ENCODE results near the gene ZNF230. TPM values are rescaled to one million over a fixed set of nuclear protein-coding genes. Genes with fewer than 3 reads are reported as not detected.

ZNF230 gene
- total and polyA plus RNA-seq, 9 of the 15 experiments (the other 6 are each of a cell fraction or from before 2014, with no cell fraction given): 1.3 to 4.0 (median 2.2) TPM

DNA sequence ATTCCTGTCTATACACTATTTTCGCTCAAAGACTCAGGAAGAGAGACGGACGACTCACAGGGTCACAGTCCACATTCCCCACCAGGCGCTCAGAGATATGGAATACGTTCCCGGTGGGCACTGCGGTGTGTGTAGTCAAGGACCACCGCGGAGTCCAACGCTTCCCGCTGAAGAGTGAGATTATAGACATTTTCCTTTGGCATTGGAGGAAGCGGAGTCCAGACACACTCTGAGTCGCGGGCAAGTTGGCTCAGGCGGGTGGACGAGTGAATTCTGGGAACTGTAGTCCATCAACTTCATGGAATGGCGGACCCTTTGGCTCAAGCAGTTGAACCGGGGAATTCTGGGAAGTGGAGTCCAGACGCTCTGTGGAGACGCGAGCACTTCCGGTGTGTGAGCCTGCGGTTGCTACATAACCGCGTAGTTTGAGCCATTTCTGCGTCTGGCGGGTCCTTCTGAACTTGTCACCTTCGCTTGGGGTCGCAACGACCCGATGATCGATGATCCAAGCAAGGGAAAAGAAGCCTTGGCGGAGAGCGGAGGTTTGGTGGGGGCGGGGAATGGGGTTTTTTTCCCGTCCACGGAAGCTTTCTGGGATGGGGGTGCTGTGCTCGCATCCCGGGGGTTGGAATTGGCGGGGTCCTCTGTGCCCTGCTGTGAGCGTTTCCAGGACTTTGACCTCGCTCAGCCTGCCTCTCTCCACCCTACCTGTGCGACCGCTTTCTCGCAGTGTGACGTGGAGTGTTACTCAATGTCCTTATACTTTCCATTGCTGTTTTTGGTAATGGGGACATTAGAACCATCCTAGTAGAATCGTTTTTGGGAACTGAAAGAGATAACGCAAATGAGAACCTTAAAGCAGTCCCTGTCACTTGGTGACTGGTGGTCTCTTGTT, at the start of gene ZNF230 (continued):
- TF ChIP-seq, protein P1, sequence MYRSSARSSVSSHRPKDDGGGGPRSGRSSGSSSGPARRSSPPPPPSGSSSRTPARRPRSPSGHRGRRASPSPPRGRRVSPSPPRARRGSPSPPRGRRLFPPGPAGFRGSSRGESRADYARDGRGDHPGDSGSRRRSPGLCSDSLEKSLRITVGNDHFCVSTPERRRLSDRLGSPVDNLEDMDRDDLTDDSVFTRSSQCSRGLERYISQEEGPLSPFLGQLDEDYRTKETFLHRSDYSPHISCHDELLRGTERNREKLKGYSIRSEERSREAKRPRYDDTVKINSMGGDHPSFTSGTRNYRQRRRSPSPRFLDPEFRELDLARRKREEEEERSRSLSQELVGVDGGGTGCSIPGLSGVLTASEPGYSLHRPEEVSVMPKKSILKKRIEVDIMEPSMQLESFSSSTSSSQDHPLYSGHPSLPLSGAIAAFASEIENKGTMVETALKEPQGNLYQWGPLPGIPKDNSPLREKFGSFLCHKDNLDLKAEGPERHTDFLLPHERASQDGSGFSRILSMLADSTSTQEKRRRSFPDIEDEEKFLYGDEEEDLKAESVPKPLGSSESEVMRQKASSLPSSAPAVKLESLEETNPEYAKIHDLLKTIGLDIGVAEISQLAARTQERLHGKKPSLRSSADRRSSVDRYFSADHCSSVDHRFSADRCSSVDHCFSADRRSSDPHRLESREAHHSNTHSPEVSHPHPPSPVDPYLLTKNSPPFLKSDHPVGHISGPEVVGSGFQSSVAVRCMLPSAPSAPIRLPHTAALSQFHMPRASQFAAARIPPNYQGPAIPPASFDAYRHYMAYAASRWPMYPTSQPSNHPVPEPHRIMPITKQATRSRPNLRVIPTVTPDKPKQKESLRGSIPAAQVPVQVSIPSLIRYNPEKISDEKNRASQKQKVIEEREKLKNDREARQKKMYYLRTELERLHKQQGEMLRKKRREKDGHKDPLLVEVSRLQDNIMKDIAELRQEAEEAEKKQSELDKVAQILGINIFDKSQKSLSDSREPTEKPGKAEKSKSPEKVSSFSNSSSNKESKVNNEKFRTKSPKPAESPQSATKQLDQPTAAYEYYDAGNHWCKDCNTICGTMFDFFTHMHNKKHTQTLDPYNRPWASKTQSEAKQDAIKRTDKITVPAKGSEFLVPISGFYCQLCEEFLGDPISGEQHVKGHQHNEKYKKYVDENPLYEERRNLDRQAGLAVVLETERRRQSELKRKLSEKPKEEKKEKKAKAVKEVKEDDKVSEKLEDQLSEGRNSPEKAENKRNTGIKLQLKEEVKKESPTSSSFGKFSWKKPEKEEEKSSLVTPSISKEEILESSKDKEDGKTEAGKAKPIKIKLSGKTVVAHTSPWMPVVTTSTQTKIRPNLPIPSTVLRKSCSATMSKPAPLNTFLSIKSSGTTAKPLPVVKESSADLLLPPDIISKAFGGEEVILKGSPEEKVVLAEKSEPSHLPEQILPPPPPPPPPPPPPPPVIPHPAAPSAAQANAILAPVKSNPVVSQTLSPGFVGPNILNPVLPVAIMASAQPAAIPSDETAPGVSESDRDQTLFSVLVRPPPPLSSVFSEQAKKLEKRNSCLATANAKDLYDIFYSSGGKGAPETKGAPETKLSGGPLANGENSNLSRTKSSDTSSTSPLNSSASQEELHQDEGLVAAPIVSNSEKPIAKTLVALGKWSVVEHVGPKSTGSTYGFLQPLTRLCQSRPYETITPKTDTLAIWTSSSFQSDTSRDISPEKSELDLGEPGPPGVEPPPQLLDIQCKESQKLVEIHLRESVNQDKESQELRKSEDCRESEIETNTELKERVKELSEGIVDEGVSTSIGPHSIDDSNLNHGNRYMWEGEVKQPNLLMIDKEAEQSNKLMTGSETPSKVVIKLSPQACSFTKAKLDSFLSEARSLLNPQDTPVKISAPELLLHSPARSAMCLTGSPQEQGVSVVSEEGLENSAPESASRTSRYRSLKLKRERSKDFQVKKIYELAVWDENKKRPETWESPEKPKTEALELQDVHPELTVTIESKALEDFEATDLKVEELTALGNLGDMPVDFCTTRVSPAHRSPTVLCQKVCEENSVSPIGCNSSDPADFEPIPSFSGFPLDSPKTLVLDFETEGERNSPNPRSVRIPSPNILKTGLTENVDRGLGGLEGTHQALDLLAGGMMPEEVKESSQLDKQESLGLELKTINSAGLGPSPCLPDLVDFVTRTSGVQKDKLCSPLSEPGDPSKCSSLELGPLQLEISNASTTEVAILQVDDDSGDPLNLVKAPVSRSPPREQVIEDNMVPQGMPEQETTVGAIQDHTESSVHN (IDR thresholded peaks at IDR 0.05; ENCODE audit: borderline replicate concordance in 1 of 2, low read depth in 1 of 2): no peak
- TF ChIP-seq DEAF1 (CRISPR knock-in tag; IDR thresholded peaks at IDR 0.05): no peak
- TF ChIP-seq CHD7 (IDR thresholded peaks at IDR 0.05; ENCODE audit: low read depth, low read length): no peak

All from K562 (cell line).